IPS-11a (cell line): ENCODE data around the gene PLB1.

Experiments used
- H3K4me3 ChIP-seq: one replicate; pipeline ENCODE4 v1.5.1; 2013; ENCODE audit warnings: low read depth, low read length, control low read depth

PLB1 gene, protein sequence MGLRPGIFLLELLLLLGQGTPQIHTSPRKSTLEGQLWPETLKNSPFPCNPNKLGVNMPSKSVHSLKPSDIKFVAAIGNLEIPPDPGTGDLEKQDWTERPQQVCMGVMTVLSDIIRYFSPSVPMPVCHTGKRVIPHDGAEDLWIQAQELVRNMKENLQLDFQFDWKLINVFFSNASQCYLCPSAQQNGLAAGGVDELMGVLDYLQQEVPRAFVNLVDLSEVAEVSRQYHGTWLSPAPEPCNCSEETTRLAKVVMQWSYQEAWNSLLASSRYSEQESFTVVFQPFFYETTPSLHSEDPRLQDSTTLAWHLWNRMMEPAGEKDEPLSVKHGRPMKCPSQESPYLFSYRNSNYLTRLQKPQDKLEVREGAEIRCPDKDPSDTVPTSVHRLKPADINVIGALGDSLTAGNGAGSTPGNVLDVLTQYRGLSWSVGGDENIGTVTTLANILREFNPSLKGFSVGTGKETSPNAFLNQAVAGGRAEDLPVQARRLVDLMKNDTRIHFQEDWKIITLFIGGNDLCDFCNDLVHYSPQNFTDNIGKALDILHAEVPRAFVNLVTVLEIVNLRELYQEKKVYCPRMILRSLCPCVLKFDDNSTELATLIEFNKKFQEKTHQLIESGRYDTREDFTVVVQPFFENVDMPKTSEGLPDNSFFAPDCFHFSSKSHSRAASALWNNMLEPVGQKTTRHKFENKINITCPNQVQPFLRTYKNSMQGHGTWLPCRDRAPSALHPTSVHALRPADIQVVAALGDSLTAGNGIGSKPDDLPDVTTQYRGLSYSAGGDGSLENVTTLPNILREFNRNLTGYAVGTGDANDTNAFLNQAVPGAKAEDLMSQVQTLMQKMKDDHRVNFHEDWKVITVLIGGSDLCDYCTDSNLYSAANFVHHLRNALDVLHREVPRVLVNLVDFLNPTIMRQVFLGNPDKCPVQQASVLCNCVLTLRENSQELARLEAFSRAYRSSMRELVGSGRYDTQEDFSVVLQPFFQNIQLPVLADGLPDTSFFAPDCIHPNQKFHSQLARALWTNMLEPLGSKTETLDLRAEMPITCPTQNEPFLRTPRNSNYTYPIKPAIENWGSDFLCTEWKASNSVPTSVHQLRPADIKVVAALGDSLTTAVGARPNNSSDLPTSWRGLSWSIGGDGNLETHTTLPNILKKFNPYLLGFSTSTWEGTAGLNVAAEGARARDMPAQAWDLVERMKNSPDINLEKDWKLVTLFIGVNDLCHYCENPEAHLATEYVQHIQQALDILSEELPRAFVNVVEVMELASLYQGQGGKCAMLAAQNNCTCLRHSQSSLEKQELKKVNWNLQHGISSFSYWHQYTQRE (N-terminal part only)

DNA sequence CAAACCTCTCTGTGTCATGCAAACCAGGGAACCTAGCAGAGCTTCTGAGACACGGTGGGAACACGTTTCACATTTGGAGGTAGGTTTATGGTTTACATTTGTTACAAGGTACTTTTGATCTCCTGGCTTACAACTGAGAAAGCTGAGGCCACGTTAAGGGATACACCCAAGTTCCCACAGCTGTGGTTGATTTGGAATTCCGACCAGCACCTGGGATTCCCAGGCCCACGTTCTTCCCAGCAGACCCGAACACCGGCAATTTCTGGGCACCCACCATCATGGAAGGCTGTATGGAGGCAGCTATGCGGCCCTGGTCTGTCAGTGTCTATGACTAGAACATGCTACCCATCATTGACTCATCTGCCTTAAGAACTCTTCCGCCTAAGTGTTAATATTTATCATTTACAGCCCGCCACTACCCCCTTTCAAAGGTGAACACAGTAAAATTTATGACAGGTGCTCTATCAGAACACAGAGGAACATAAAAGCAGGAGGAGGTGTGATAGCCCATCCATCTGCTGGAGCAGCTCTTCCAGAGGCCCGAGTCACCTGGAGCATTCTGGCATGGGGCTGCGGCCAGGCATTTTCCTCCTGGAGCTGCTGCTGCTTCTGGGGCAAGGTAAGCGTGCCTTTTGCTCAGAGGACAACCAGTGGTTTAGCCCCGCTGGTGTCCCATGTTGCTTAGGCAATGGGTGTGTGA is at the start of gene PLB1:
PLB1 (plus strand) TSS at position 510 of the 700 bp plus-strand sequence; CDS start at position 565, 55 bp downstream.
- no peak within 1 kb of the TSS for H3K4me3 ChIP-seq

DNA sequence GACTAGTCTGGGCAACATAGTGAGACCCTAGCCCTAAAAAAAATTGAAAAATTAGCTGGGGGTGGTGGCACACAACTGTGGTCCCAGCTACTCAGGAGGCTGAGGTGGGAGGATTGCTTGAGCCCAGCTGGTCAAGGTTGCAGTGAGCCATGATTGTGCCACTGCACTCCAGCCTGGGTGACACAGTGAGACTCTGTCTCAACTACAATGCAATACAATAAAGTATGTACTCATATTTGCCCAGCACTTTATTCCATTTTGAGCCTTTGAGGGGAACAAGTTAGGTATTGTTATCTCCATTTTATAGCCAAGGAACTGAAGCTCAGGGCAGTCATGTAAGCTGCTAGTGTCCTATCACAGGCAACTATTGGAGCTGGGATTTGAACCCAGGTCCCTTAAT is 49.3 kb upstream of the PLB1 start:
- no peak overlapping the region for H3K4me3 ChIP-seq

DNA sequence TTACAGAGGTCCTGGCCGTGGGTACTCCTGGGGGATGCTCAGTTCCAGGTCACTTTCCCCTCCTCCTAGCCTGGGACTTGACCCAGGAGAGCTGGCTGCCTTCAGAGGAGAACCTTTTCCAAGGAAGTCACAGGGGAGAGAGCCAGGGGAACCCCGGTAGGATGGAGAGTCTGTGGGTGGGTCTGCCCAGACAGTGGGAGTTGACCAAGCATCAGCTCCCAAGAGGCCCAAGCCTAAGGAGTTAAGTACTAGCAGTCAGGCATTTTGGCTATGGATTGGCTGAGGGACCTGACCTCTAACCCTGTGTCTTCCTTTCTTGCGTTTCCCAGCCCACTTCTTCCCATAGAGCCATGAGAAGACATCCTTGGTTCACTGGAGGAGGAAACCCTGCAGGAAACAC is 48.8 kb upstream of the PLB1 start:
- no peak overlapping the region for H3K4me3 ChIP-seq

DNA sequence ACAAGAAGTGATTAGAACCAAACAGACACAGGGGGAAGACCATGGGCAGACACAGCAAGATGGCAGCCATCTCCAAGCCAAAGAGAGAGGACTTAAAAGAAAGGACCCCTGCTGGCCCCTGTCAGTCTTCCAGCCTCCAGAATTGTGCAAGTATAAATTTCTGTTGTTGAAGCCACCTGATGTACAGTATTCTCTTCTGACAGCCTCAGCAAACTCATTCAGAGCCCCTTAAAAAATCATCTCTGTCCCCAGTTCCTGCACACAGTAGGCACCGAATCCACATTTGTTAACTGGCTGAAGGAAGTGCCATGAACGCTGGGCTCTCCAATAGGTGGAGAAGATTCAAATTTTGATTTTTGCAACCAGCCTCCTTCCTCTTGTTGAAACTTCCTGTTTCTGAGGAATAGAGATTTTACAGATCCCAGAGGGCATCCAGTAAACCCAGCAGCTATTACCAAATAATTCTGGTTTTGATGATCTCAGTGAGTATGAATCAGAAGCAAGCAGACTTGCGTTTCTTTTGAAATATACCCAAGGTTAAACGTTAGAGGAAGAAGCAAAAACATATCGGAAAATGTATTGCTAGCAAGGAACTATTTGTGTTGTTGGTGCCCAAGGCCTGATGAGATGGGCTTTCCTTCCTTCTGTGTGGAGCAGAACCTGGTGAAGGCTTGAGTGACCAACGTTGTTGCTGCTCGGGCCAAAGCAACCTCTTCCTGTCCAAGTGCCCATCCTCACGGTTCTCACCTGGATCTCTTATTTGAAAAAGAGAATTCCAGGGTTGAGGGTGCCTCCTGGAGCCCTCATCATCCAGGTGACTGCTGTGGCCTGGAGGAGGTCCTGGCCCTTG is 47.7 kb upstream of the PLB1 start:
- no peak overlapping the region for H3K4me3 ChIP-seq

DNA sequence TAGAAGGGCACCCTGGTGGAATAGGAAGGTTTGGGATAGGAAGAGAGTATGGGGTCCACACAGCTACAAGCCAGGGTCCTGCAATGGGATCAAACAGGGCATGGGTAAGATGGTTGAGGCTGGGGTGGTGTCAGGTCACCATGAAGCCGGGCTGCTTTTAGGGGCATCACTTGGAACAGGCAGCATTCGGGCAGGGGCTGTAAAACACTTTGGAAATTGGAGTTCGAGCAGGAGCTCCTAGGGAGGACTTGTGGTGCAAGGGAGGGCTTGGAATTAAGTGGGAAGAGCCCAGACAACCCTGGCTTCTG is 47.1 kb upstream of the PLB1 start:
- H3K4me3 ChIP-seq, result no peak overlapping the region

DNA sequence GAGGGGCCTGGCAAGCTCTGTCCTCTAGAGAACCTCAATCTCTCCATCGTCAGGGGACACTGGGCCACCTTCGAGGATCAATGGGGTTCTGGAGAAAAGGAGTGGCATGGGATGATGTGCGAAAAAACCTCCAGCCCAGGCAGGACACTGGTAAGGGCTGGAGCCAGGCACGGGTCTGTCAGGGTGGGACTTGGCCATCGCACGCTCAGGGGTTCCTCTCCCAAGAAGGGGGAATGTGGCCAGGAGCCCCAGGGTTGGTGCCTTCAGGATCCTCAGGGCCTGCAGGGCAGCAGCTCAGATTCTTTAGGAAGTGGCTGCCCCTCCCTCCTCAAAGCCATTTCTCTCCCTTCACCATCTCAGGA is 46.8 kb upstream of the PLB1 start:
- no peak overlapping the region for H3K4me3 ChIP-seq

DNA sequence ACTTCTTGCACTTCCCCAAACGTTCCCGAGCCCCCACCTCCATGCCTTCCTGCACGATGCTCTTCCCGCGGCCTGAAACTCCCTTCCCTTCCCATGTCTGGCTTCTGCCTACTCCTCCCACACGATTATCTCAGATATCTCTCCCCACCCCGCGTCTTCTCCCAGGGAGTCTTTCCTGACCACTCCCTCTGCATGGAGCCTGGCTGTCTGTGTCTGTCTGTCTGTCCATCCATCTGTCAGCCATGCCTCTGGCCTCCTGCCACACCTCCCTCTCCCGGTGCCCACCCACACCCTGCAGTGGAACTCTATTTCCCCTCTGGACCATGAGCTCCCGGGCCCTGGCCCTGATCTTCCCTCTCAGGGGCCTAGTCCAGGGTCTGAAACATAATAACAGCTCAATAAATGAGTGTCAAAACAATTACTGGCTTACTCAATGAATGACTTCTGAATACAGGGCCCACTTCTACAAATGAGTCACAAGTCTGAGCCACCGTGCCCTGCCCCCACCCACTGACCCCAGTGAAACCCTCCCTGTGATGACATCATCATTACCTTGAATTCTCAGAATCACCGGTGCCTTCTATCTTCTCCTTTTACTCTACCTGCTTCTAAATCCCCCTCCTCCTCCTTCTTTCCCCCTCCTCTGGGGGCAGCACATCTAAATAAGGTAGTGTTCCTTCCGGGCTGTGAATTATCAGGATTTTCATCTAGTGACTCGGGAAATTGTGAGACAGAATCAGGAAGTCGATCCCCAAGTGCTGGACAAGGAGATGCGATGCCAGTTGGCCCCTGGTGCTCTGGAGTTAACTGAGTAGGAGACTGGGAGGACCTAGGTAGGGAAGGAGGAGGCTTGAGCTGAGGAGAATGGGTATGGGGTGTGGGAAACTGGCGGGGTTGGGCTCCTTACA is 46.1 kb upstream of the PLB1 start:
- no peak overlapping the region for H3K4me3 ChIP-seq

DNA sequence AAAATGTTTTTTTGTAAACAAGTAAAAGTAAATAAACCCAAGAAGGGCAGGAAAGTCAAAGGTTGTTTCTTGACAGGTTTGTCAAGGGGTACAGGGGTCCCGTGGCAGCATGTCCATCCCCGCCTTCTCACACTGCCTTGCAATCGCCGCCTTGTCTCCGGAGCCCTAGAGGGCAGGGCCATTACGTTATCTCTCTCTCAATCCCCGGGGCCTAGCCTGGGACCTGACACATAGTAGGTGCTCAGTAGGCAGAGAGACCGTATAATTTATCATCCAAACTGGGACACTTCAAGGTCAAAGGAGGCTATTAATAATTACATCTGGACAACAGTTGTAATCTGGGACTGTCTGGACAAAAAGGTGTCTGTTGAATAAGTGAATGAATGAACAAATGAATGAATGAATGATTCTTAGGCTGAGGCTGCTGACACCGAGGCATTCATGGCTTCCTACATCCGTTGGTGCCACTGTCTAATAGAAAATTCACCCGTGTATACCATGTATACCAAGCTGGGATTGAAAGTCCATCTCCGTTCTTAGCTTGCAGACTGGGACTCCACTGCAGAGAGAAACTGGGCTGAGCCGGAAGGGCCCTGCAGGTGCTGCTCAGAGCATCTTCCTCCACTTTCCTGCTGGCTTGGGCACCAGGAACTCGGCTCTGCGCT is 44.8 kb upstream of the PLB1 start:
- no peak overlapping the region for H3K4me3 ChIP-seq

DNA sequence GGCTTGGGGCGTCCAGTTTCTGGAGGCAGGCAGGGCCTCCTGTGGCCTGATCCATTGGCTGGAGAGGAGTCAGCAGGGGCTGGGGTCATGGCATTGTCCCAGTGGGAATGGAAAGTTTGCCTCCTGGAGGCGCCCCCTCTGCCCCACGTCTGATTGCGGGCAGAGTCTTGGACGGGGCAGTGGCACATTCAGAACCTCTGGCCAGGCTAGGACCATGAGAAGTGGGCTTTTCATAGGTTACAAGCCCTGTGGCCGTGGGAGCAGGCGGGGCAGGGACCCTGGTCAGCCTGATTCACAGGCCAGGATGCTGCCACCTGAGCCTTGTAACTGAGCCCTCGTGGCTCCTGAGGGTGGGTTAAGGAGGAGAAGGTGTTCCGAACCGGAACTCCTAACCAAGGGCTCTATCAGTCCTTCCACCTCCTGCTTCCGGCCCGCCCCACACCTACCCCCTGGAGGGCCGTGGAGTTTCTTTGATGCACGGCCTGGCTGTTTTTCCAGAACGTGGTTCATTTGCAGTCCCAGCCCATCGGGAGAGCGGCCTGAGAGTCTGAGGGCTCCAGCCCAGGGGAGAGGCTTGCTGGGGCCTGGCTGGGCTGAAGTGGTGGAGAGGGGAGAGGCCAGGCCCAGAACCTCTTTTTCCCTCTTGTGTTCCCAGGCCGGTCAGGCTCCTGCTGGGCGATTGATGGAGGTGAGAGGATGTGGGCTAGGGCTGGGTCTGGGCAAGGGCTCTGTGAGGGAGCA is 43.9 kb upstream of the PLB1 start:
- no peak overlapping the region for H3K4me3 ChIP-seq

DNA sequence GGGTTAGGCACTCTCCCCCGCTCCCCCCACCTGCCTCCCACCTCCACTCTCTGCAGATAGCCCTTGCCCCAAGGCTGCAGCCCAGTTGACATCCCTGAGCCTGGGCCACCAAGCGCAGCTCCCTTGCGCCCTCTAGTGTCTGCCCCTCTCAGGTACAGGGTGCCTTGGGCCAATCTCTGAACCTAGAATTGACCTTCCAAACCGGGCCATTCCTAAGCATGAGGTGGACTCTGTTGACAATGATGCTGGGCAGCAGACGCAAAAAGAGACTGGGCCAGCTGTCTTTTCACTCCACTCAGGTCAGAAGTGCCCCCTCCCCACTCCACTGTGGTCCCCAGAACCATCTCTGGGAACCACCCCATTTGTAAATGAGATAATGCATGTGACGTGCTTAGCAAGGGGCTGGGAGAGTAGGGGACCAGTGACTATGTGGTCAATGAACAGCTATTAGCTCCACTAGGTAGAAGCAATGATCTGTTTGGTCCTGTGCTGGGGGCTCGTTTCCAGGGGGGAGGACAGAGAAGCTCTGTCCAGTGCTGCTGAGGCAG is 43.3 kb upstream of the PLB1 start:
- H3K4me3 ChIP-seq, result no peak overlapping the region

DNA sequence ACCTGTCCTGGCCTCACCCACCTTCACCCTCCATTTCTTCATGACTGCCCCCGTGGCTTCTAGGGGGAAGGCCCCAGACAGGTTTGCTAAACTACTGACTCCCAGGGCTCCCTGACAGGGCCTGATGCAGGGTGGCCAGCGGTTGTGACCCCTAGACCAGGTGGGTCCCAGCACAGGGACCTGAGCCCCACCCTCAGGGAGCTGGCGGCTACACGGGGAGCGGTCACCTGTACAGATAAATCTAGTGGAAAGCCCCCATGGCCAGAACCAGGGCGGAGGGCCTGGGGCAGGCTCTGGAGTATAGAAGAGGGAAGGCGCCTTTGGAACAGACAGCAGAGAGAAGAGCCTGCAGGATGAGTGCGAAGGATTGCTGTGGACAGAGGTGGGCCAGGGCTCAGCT is 42.5 kb upstream of the PLB1 start:
- H3K4me3 ChIP-seq, result no peak overlapping the region

DNA sequence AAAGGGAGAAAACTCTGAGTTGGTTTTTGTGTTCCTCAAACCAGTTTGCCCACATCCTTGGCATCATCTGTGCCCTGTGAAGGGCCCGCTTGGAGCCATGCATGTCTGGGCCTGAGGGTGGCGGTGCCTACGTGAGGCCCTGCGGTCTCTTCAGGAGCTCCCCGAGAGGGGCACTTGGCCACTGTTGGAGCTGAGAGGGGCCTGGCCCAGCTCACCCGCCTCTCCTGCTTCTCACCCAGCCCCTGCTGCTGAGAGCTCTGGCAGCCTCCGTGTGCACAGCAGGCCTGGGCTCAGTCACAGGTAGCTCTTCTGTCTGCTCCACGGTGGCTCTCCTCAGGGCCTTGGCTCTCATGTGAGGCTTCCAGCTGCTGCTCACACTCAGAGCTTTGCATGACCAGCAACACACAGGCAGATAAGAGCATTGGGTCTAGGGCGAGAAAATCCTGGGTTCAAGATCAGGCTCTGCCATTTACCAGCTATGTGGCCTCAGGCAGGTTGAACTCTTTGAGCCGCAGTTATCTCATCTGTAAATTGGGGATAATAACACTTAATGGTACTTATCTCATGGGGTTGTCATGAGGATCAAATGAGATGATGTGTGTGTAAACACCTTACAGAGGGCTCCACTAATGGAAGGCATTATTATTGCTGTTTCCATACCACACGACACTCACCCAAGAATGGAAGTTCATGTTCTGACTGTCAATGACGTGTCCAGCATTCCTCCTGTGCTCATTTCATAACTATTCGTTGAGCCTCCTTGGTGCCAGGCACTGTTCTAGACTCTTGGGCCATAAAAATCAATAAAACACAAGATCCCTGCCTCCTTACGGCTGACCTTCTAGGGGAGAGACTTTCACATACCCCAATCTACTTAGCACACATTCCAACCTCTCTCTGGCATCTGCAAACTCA is 41.6 kb upstream of the PLB1 start:
- no peak overlapping the region for H3K4me3 ChIP-seq

DNA sequence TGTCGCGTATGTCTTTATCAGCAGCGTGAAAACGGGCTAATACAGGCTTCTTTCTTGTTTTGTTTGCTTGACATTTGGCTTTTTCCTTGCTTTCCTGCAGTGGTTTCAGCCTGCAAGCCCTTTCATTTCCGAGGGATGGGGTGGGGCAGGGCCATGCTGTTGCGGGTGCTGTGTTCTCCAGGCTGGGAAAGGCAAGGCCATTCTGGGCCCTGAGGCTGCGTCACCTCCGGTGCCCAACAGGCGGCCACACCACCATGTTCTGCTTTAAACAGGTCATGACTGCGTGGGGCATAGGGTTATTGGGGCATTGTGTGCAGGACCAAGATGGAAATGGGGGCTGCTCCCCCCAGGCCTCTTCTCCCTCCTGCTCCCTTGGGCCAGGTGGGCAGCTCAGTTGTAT is 38.6 kb upstream of the PLB1 start:
- H3K4me3 ChIP-seq, result no peak overlapping the region

DNA sequence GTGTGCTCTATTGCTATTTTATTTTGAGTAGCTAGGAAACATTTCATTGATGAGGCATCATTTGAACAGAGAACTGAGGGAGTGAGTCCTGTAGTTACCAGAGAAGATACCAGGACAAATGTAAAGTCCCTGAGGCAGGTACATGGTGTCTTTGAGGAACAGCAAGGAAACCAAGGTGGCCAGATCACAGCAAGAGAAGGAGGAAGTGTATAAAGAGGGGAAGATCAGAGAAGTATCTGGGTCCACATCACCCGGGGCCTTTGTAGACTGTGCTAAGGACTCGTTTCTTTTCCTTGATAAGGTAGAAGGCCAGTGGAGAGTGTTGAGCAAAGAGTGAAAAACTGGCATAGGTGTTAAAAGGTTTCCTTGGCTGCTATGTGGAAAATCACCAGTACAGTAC is 34.8 kb upstream of the PLB1 start:
- H3K4me3 ChIP-seq, result no peak overlapping the region

DNA sequence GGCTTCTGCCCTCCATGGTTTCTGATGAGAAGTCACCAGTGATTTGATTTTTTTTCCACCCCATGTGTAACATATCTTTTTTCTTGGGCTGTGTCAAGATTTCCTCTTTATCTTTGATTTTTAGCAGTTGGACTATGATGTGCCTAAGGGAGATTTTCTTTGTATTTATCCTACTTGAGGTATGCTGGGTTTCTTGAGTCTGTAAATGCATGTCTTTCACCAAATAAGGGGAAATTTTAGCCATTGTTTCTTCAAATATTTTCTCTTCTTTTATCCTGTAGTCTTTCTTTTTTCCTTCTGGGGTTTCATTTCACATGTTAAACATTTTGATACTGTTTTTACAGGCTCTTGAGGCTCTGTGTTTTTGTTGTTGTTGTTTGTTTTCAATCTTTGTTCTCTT is 33.7 kb upstream of the PLB1 start:
- no peak overlapping the region for H3K4me3 ChIP-seq

DNA sequence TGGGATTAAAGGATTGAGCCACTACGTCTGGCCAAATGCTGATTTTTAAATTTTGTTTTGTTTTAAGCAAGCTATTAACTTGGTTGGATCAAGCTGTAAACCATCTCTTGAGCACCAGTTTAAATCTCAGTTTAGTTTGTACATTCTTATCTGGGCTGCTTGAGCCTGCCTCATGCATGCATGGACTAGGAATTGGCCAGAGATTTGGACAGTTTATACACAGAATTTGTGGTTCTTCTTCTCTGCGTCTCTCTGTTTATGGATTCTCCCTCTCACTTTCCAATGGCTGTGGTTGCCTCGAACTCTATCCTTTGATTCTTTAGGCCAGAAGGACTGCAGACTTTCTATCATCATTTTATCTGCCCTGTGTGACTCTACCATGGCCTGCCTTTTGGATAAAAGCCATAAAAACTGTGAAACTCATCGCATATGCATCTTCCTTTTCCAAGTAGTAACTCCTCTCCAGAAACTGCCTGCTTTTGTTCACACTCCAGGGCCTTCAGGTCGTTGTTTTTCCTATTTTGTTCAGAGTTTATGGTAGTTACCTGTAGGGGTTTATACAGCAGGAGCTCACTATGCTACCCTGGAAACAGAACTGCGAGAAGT is 32.5 kb upstream of the PLB1 start:
- no peak overlapping the region for H3K4me3 ChIP-seq
